GM21825 (cell line): ENCODE results near the gene MGAT4C.

ENCODE experiments used
- ATAC-seq: cut with Tn5 transposase; IDR thresholded peaks from one replicate; pipeline ENCODE4 v1.9.1; 2021; ENCODE audit warnings: mild to moderate bottlenecking, moderate library complexity; ENCODE audit not compliant: unreplicated experiment

The MGAT4C gene

DNA sequence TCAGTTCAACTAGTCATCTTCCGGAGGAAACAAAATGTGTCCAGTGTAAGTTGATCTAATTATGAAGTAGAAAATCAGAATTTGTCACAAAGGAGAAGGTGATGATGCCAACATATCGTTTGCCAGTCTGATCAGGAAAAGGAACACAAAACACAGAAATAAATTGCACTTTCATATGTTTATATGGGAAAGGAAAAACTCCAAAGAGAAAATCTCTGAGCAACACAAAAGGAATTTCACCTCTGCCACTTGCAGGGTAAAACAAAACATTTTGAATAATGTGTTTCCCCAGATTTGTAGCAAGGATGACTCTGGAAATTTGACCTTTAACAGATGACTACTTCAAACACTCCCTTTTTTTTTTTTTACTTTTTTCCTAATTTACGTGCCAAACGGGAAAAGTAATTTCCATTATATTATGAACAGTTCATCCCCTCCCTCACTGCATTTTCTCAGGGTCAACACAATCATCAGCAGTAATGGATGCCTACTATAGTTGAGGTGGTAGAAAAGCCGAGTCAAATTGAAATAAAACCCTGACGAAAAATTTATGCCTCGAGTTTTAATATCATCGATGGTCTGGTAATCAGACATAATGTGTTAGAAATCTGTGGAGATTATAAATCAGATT, 25.6 kb downstream of the MGAT4C start:
- no peak for ATAC-seq

DNA sequence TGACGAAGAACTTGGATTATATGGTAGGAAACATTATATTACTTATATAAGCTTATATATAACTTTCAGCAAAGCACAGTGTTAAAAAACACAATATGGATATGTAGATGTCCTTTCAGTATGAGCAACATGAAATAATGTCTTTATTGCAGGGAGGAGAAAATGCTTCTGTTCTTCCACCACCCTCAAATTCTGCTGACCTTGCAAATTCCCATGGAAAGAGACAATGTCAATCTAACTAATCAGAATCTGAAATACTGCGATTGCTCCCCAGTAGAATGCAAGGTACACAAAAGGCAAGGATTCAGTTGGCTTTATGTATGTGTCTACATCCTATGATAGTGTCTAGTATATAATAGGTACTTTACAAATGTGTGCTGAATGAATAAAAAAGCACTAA, 26.4 kb downstream of the MGAT4C start:
- no peak for ATAC-seq

DNA sequence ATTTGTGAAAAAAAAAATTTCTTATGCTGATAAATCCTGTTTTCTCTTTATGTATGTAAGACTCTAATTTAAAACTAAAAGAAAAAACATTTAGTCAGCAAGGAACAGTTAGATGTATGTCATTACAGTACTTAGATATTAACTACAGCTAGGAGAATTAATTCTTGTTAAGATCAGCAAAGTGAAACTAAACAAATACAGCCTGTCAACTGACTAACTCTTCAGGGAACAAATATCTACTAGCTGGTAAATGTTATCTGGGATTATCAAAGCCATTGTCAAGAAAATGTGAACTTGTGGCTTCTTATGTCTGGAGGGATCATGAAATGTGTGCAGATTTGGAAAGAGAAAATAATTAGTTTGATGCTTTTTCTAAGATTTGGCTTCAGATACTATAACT, 27.5 kb downstream of the MGAT4C start:
- no peak for ATAC-seq

DNA sequence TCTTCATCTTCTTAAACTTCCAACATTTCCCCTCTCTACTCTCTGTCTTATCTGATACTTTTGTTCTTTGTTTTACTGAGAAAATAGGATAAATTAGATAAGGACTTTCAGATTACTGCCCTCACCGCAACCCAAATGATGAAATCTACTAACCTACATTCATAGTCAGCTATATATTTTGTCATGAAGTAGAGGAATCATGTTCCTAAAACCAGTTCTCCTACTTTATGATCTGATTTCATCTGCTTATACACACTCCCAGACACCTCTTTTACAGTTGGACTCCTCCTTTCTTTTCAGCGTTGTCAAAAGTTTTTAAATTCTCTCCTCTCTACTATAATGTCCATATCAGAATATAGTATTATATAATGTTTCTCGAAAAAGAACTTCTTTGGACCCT, 29.7 kb downstream of the MGAT4C start:
- no peak for ATAC-seq

DNA sequence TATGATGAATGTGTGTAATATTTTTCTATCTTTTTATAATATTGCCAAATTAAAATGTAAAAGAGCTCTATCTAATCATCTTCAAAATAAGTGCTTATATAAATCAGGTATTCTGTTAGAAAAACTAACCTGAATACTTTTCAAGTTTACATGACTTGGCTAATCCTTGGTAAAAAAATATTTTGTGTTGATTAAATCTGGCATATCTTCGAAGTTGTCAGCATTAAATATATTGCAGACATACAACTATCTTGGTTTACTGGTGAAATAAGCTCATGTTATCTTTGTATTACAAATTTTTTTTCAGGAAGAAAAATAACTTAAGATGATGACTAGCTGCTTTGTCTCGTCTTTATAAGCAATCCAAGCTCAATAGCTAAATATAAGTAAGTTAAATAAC, 39.6 kb downstream of the MGAT4C start:
- no peak for ATAC-seq

DNA sequence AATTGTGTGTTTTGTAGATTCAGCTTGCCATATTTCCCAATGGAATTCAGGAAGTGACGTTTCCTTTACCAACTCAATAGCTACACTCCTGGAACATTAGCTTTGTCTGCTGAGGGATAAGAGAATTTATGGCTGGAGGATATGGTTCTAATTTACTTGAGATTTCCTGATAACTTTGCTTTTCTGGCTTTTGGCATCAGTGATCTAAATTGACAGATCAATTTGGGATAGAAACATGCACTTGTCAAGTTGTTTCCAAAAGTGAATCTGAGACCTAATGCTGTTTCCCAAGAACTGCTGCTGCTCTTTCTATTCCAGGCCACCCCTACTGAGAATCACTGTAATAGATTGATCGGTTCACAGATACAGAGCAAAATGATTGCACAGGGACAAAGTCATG, 43.2 kb downstream of the MGAT4C start:
- no peak for ATAC-seq

DNA sequence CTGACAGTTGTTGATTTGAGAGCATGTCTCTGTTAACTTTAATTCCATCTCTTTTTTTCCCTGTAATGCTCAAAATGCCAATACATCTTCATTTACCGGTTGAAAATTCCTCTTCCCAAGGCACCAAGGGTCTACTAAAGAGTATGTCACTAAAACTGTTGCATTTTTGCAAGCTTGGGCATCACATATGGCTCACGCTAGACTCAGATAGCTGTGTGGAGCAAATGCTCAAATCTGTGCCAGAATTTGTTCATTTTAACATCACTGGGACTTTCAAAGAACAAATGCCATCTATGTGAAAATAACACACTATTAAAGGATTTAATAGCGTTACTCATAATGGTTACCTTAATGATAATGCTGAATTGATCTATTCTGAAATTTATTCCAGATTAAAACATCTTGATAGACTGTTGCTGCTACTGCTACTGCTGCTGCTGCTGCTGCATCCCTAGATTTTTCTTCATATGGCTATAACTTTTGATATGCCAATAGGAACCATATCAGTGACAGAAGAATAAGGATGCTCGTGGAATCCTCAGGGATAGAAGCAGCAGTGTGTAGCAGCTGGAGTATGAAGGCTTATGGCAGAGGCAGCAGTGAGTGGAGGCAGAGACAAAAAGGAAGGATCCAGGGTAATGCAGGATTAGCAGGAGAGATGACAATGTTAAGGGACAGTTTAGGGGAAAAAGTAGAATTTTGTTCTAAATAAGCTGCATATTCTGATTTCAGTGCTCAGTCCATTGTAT, 57.3 kb downstream of the MGAT4C start:
- ATAC-seq: no peak

DNA sequence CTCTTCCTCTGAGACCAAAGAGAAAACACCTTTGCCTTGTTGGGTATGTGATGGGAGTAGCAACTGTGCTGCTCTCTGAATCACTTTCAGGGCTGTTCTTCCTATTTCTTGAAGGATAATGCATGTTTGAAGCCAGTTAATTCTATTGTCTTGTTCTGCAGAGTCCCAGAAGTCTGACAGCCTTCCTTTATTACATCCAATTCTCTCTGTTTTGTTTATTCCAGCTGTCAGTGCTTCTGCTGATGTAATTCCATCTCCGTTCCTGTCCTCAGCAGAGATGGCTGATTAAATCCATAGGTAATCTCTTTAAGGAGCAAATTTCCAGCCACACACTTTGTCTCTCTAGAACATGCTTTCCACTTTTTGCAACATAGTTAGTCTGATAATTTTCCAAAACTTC, 59.7 kb downstream of the MGAT4C start:
- ATAC-seq: no peak

DNA sequence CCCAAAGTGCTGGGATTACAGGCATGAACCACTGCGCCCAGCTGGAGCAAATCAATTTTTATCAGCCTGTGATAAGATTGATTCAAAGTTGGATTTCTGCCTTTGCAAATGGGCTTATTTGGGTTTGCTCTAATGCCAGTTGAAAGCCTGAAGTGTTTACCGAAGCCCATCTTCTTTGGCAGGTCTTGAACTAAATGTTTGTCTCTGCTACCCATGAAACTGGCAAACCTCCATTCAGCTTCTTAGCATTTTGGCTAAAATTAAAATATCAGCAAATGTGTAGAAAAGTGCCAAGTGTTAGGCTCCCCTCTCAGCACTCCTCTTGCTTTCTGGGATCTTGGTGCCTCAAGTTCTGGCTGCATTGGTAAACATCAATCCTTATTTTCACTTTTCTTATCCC, 61.5 kb downstream of the MGAT4C start:
- no peak for ATAC-seq

DNA sequence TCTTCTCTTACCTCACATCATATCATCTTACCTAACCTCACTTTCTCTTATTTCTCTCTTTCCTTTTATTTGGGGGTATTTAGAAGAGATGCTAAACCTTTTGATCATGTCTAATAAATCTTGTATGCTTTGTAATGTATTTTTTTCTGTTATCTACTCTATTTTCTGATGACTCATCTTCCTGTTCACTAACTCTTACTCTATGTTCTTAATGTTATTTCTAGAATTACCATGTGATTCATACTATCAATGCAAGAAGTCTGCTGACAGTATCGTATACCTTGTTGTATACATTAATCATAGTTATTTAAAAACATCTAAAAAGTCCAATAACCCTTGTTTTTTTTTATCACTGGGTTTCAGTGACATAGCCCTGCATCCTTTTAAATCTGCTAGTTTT, 62.3 kb downstream of the MGAT4C start:
- no peak for ATAC-seq

DNA sequence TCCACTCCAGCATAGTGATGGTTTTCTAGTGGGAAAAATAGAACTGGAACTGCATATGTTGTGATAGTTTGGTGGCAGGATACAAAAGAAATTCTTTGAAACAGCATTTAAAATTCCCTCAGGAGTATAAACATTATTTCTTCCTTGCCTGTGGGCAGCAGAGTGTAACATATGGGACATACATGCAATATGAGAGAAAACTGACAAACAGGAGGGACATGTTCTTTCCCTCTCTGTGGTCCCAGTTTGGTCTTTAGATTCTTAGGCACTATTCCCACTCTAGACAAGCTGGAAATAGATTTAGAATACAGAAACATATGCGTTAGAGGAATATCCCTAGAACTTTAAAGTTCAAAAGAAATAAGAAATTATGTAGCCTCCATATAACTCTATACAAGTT, 68.0 kb downstream of the MGAT4C start:
- no peak for ATAC-seq

DNA sequence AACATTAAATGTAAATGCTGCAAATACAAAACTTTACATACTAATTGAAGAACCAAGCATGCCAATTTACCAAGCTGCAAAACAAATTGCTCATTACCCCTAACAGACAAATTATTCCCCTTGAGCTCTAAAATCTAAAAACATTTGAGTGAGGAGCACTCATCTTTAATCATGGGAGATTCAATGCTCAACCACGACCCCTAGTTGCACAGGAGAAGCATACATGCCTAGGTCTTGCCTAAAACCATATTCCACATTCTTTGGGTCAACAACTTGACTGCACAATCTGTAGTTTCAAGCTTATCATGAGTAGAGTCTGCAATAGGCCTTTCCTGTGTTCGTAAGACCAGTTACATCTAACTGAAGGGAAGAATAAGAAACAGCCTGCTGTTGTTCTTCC, 69.7 kb downstream of the MGAT4C start:
- no peak for ATAC-seq

DNA sequence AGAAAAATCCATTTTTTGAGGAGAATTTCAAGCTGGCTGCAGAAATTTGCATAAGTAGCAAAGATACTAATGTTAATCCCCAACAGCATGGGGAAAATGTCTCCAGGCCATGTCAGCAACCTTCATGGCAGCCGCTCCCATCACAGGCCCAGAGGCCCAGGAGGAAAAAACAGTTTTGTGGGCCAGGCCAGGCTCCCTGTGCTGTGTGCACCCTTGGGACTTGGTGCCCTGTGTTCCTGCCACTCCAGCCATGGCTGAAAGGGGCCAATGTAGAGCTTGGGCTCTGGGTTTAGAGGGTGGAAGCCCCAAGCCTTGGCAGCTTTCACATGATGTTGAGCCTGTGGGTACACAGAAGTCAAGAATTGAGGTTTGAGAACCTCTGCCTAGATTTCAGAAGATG, 76.3 kb downstream of the MGAT4C start:
- no peak for ATAC-seq

DNA sequence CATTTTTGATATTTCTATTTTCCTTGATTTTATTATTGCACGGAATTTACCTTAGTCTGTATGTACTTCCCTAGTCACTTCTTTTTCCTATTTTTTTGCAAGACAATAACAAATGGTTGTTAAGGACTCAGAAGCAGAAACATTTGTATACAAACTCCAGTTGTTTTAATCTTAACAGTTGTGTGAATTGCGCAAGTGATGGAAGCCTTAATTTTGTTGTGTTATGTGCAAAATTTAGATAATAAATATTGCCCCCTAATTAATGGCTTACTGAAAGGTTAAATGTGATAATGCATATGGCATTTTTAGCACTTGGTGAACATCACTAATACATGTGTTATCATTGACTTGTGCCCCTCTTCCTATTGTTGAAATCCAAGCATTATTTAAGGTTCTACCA, 82.0 kb downstream of the MGAT4C start:
- ATAC-seq: no peak

DNA sequence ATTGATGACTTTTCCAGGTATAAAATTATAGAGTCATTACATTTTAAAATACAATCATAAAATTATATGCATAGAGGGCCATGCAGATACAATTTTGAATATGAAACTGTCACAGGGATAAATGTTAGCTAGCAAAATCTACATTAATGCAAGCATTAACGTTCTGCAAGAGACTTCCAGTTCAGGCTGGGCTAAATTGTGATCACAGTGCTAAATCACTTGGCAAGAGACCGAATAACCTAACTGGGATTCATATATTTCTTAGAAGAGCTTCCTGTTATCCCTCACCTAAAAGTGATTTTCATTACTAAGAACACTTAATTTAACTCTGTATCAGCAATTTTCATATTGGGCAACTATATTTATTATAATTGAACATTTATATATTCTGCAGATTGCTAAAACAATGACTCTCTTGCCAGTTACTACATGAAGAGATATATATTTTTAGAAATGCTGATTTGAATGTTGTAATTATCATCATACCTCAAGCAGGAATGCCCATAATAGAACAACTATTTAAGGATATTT, 83.2 kb downstream of the MGAT4C start:
- no peak for ATAC-seq

DNA sequence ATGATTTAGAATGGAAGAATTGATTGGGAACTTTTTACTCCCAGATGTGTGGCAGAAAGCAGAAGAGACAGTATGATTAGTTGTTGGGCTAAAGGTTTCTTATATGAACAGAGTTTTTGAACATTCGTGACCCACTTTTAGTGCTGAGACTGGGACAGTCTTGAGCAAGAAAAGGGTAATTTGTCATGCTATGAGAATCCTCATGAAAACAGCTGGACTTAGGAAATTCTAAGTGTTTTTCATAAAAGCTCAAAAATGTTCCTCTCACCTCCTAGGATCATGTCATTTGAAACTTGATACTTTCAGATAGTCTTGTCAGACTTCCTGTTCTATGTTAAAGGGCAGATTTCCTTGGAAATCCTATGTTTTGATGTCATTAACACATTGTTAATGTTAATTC, 86.1 kb downstream of the MGAT4C start:
- no peak for ATAC-seq

DNA sequence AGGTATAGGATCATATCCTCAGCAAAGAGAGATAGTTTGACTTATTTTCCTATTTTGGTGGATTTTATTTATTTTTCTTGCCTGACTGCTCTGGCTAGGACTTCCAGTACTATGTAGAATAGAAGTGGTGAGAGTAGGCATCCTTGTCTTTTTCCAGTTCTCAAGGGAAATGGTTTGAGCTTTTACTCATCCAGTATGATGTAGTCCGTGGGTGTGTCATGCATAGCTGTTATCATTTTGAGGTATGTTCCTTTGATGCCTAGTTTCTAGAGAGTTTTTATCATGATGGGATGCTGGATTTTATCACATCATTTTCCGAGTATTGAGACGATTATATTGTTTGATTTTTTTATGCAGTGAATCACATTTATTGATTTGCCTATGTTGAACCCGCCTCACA, 97.2 kb downstream of the MGAT4C start:
- no peak for ATAC-seq

DNA sequence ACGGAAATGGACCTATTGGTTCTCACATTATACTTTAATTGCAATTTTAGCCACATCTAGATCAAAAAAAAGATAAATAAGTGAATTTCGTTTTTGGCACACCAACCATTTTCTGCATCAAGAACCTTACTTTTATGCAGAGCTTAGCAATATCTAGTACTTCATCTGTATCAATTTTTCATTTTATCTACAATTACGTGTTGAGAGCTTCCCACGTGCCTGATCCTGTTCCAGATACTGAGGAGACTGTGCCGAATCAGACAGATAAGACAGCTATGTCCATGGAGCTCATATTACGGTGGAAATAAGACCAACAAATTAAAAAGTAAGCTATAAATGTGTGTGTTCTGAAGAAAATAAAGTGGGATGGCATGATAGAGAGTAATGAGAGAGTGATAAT, 101.6 kb downstream of the MGAT4C start:
- no peak for ATAC-seq

DNA sequence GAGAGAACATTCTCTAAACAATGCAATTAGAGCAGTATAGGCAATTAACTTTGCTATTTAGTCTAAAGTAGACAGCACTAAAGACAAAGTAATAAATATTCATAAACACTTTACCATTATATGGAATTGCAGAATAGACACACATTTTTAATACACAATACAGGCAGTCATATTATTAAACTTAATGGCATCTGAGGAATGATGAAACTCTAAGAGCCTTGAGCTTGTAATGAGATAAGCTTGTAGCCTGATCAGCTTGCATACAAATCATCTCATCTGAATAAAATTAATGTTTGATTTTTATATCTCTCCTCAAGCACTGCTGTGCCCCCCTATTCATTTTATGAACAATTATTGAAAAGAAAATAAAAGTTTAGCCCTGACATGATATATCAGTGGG, 107.6 kb downstream of the MGAT4C start:
- ATAC-seq: no peak

DNA sequence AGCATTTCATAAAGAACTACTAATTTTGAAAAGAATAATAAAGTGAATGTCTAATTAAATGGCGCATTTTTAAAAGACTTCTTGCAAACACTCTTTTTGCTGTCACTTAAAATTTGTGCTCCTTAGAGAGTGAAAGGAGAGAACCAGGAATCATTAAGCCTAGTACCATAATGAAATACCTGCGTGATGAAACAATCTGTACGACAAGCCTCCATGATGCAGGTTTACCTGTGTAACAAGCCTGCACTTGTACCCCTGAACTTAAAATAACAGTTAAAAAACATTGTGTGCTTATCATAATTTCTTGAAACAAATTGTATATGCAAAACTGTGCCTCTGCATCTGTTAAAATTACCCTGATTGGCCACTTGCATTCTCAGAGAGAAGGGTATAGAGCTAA, 108.1 kb downstream of the MGAT4C start:
- no peak for ATAC-seq

DNA sequence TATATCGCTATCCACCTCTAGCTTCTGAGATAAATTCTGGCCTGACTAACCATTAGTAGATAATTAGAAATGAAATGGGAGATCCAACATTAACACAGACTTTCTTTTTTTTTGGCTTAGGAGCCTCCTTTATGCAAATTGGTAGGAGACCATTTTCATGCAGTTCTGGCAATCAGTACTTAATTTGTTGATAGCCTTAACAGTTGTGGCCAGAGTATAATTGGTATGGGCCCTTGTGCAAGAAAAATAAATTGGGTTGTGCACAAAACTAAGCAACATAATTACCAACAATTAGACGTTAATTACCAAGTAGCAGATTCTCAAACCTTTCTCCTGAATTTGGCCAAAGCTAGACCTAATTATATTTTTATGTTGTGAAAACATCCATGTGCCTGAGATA, 111.0 kb downstream of the MGAT4C start:
- no peak for ATAC-seq

DNA sequence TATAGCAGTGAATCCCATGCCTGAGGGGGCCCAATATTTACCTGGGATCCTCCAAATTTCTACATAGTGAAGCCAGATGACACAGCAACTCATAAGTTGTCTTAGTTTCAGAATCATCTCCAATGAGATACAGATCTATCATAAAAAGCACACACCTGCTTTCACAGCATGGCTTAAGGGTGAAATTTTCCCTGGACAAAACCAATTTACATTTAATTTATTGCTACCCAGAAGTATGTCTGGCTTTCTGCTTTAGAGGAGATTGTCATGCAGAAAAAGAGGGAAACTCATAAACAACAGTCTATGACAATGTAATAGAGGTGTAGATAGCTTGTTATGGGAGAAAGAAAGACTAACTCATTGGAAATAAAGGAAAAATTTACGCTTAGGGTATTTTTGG, 113.0 kb downstream of the MGAT4C start:
- ATAC-seq: no peak

DNA sequence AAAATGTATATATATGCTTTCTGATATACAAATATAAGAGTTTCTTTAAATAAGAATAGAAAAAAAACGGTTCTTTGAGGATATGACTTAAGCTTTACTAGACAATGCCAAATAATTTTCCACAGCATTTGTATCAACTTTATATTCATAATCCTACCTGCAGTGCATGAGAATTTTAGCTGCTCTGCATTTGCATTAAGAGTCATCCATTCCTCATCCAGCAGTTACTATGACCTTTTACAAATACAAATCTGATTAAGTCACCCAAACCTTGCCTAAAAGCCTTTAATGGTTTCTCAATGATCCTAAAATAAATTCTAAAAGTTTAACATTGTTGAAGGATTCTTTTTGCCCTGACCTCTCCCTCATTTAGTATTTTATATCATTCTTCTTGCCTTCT, 116.5 kb downstream of the MGAT4C start:
- ATAC-seq: no peak
